GDM1 (cell line): ENCODE results near the gene C6orf15.

Source experiments
- DNase-seq: peaks from one replicate; lab custom pipeline; 2025; lab: John Stamatoyannopoulos, UW

The C6orf15 gene

DNA sequence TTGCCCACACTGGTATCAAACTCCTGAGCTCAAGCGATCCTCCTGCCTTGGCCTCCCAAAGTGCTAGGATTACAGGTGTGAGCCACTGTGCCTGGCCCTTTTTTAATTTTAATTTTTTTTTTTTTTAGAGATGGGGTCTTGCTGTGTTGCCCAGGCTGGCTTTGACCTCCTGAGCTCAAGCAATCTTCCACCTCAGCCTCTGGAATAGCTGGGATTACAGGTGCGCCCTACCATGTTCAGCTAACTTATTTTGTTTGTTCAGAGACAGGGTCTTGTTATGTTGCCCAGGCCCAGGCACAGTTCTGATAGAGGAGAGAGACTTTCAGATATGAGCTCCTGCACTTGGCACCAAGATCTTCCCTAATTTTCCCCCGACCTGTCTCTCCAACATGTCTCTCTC, 18.4 kb upstream of the C6orf15 start:
- DNase-seq = no peak

DNA sequence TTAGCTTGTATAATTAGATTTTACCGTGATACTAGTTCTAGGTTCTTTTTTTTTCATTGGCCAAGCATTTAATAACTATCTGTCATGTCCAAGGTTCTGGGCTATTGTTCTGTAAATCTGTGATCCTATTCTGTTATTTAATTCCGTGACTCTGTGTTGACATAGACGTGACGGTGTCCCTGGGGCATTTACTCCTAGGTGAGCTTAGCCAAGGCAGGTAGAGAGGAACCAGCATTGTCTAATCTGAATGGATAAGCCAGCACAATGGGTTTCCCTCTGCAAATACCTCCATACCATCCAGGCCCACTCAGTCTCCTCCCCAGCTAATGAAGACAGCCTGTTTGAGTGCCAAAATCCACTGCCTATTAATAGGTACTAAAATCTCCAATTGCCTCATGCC, 16.8 kb upstream of the C6orf15 start:
- DNase-seq = no peak

DNA sequence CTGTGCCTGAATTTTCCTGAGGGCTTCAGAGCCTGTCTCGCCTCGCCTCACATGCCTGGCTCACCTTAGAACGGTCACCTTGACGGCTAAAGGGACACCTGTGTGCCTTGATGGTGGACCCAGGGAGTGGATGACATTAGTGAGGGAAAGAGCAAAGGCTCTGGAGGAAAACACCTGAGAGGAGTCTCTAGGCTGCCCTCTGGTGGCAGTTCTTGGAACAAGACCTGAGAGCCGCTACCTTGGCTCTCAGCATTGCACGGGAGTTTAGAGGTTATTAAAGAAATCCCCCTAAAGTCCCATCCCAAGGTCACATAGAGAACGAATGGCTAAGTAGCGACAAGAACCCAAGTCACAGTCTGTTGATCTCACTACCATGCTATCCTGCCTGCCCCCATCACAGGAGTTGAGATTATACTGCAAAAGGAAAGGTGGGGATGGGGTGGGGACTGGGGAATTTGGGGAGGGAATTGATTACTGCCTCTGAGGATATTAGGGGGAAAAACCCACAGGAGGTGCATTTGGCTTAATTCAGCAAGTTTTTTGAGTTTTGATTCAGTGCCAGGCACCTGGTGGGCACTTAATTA, 15.8 kb upstream of the C6orf15 start:
- no peak for DNase-seq

DNA sequence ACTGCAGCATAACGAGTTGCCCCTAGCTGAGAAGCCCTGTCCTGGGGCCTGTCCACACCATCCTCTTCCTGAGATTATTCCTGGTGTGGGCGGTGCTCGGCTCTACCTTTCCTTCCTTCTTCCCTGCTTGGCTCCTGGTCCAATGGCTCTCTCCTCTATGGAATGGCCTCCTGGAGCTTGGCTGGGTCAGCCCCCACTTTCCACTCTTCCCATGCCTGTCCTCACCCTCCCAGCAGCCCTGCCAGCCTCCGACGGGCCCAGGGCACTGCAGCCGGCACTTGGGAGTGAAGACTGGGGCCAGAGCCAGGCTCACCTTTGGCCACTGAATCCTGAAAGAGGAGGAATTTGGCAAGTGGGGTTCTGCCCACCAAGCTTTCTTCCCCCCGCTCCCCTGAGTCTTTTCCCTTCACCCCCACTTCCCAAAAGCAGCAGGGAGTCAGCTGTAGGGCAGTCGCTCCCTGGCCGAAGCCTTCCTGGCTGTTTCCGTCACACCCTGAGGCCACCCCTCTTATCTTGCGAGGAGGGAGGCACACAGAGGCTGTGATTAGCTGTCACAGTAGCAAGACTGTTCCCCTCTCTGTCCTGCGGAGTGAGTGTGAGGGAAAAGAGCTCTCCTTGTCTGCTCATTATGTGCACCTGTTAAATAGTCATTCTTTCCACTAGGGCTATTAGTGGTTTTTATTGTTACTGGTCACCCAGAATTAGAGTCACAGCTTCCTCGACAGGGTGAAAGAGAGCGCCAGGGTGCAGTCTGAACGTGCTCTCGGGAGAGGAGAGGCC, 14.2 kb upstream of the C6orf15 start:
- no peak for DNase-seq

DNA sequence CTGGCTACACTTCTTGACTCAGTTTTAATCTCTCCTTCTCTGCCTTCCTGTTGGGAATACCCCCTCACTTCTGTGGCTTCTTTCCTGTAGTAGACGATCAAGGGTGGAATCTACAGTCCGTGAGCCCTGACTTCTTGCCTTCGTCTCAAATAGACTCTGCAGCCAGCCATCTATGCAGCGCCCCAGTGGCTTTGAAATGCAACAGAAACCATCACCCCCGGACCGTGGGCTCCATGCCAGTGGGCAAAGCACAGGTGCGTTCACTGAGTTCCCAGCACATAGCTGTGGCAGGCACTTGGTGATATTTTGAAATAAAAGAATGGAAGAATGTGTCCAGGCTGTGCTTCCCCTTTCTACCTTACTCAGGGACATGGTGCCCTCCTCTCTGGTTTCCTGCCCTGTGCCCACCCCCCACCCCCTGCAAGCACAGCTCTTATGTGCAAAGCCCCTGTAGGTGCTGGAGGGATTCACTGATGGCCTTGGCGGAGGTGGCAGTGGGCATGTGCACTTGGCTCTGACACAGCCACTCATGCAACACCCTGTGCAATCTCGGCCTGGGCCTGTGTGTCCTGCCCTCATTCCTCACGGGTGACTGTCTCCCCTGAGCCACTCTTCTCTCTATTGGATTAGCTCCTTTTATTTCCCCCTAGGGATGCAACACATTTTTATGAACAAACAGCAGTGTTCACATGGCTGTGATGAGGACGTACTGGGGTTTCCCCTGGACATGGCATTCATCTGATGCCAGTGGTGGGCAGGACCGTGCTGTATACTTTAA, 13.4 kb upstream of the C6orf15 start:
- peak; percentile 8 for DNase-seq

DNA sequence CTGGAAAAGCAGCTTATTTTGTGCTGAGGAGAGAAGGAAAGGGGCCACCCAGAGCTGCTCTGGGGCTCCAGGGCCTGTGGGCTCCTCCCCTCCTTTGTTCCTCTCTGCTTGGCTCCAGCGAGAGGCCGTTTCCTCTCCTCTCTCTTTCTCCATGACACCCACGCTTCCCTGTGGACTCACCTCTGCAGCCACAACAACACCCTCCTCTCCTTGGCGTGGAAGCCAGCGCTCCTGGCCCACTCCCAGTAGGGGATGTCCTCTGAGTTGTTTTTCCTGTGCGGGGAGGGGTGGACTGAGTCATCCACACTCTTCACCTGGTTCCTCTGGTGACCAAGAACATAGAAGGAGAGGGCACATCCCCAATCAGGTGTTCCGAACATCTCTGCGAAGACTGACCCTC, 12.8 kb upstream of the C6orf15 start:
- no peak for DNase-seq

DNA sequence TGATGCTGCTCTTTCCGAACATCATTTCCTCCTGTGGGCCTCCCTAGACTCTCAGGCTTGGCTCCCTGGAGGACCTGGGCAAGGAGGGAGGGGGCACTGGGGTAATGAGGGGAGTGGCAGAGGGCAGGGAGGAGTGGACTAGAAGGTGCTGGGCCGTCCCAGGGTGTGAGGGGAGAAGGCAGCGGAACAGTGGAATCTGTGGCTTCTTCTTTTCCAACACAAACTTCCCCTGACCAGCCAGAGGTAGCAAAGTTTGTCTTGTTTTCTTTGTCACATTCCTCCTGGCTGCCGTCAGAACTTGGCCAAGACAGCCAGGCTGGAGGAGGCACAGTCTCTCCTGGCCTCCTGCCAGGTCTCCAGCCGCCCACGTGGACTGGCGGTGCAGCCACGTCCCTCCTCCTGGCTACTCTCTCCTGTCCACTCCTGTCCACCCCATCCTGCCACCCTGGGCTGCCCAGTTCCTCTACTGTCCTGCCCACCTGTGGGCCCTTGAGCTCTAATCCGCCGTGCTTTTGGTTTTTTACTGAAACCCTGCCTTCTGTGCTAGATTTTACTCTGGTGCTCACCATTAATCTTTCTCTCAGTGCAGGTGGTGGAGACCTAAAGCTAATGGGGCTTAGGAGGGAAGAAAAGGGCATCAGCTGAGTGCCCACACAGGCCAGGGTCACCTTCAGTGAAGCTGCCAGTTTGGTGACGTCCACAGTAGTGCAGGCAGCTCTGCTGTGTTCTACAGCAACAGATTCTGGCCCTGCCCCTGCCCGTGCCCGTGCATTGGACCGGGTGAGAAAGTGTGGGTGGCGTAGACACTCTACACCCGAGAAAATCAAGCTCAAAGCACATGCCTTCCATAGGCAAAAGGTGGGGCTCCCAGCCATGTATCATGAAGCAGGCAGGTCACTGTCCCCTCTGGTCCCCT, 10.7 kb upstream of the C6orf15 start:
- DNase-seq = no peak

DNA sequence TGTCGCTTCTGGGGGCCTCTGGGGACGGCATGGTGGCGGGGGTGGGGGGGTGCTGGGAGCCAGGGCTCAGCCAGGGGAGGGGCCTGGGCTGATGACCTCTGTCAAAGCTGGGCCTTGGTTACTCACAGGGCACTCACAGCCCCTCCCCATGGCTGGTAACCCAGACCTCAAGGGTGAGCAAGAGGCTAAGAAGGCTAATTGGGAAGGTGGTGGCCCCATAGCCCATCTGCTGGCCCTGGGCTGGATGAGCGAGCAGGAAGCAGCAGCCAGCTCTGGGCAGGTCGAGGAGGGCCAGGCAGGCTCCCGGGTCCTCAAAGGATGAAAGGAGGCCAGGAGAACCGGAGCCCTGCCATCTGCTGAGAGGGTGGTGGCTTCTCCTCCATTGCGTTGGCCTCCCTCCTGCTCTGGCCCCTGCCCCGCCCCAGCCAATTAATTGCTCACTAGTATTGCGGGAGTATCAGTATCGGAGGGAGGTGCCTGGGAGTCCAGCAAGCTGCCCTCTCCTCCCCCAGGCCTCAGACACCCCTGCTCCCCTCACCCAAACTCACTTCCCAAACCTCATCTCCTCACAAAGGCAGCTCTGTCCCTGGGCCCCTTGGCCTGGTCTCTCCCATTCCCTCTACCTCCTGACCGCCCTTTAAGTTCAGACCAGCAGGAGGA, 8.9 kb upstream of the C6orf15 start:
- no peak for DNase-seq

DNA sequence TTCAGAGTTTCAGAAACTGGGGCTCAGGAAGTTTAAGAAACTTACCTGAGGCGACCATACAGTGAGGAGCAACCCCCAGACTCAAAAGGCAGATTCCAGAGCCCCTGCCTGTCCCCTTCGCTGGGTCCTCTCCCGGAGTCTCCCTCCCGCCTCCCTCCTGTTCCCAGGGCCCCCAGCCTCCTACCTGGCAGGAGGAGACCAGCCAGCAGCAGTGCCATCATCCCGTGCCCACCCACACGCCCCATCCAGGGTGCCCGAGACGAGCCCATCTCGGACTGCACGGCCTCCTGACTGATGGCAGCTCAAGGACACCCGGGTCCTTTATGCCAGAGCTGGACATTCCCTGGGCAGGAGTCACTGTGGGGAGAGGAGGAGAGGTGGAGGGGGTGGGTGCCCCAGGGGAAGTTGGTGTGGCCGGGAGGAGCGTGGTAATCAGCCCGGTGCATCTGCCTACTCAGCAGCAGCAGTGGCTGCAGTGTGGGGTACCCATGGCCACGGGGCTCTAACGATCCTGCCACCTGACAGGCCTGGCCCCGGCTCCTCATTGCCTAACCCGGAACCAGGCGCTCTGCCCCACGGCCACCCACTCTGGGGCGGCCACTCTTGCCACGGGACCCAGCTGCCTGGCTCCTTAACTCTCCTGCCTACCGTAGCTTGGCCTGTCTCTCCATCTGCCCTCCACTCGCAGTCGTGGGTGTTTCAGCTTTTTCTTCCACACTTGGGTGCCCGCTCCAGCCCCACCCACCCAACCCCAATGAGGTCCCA, 8.0 kb upstream of the C6orf15 start, which contains the start of gene CDSN:
TSS of gene CDSN (minus strand) at position 296 of the 765 bp plus-strand sequence. CDS start at position 269, 27 bp downstream.
- DNase-seq = no peak

DNA sequence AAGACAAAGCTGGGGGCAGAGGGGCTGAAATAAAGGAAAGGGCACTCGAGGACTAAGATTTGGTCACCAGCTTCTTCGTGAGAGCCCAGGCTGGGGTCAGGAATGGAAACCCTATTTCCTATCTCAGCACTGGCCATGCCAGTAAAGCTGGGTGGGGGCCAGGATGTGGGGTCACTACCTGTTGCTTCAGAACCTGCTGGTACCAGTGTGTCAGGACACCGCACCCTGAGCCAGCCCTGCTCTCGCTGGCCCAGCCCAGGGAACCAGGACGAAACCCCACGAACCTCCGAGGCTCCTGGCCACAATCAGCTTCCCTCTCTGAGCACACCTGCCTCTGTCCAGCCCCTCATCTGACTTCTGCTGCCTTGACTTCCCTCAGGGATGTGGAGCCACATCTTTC, 5.8 kb upstream of the C6orf15 start:
- no peak for DNase-seq

DNA sequence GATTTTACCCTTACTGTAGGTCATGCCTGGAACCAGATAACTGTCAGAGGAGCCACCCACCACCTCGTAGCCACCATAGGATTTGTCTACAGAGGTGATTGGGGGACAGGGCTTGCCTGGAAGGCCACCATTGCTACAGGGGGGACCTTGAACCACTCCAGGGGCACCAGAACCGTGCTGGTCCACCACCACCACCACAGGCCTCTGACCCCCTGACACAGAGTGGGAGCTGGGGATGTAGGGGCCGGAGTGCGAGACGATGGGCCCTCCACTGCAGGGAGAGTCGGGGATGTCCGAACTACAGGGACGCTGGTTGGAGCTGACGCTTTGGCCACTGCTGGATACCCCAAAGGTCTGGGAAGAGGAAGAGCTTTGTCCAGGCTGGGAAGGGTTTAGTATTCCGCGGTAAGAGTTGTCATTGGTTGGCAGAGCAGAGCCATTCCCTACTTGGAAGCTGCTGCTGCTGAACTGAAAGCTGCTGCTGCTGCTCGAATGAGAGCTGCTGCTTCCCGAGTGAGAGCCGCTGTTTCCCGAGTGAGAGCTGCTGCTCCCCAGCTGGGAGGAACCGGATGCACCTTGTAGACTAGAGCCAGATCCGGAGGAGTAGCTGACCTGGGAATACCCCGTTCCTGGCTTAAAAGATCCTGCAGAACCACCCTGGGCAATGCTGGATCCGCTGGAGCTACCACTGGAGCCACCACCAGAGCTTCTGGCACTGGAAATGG, 4.4 kb upstream of the C6orf15 start:
- DNase-seq = no peak

DNA sequence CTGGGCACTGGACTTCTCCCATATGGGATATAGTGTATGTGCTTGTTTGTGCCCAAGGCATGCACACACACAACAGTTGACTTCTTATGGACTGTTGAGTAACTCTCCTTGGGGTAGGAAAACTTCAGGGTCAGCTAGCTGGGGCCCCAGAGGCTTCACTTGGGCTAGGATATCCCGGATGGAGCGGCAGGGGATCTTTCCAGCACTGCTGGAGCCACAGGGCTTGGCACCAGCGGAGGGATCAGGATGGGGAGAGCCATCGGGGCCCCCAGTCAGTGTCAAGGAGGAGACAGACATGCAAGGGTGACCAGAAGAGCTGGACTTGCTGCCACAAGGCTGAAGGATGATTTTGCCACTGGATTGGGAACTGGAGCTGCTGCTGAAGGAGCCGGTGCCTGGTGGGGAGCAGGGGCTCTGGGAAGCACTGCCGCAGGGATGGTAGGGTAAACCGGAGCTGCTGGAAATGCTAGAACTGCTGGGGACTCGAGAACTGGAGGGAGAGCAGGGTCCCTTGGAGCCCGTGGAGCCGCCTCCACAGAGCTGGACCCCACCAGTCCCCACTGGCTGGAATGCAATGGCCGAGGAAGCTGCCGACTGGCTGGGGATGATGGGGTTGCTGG, 3.7 kb upstream of the C6orf15 start:
- no peak for DNase-seq

DNA sequence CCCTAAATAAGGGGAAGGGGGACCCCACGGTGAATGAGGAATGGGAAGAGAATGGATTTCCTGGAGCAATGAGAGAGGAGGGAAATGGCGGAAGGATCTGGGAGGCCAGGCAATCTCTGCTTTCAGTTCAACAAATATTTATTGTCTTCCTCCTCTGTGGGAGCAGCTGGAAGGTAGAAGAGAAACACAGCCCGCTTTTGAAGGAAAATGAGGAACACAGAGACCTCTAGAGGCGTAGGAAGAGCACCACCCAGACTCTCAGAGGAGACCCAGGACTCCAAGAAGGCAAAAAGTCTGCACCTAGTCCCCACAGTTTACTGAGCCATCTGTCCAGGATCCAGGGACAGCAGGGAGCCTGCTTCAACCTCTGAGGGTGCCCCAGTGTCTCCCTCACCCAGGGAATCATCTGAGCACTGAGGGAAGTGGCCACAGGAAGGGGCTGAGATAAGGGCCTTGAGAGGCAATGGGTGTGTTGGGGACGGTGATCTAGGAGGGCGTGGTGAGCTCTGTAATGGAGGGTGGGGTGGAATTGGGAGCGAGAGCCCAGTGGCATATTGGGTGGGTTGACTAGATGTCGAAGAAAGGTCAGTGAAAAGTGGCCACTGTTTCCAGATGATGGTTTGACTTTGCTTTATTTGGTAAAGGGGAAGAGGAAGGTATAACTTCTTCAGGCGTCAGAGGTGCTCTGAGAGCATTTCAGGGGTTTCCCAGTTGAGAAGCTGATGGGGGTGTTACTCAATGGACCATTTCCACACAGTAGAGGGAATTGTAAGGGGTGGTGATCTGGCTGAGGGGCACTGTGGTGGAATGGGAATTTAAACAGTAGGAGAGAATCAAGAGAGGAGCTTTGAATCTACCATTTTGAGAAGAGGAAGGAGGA, 2.8 kb upstream of the C6orf15 start:
- no peak for DNase-seq

DNA sequence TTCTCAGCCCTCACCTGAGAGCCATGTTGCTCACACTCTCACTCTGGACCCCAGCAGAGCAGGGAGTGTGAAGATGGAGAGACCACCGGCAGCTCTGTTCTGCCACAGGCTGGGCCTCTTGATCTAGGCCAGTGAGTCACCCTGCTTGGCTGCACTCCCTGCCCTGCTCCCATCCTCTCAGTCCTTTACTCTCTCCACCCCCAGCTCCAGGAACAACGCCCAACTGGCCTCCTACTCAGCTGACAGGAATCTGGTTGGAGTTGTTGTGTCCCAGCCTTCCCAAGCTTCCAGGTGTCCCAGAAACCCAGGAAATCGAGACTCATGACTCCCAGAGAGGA, 2.1 kb upstream of the C6orf15 start, which contains the start of gene PSORS1C1:
TSS of gene PSORS1C1 (plus strand) at position 260 of the 338 bp plus-strand sequence. CDS start 14,833 bp downstream, outside the sequence.
- no peak for DNase-seq

DNA sequence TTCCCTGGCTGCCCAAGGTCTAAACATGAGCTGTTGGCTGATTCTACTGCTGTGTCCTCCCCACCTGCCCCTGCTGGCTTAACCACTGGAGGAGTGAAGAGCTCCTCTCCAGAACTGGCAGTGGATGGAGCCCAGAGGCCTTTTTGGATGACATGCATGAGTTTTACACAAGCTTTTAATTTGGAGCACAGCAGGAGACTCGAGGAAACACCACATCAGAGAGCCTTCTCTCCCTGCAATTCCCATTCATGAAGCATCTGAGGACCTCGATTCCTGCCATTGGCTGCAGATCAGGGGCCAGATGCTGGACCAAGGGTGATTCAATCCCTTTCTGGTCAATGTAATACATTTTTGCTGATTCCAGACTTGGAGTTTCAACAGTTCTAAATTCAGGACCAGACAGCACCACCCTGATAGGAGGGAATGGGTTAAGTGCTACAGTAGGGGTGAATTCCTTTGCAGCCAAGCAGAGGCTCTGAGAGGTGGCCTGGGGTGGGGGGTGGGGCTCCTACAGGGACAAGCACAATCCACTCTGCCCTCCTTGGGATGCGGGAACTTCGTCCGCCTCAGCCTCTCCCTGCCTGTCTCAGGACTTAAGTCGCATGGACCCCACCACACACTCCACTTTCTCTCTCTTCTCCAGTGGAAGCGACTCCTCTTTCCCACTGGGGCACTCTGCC, 1.6 kb upstream of the C6orf15 start:
- no peak for DNase-seq

DNA sequence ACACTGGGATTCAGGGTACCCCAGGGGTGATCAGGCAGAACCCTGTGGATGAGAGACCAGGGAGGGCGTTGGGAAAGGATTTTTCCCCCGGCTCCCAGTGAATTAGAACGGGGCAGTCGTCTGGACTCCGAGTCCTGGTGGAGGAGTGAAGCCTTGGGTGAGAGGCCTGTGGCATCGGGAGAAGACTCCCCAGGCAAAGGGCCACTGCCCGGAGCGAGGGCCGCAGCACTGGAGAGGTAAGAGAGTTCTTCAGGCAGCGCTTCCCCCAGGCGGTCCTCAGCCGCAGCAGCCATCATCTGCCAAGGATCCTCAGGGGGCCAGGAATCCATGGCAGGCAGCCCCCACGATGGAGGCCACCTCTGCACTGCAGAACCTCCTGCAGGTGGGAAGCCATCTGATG, 663 bp downstream of the C6orf15 start:
- no peak for DNase-seq

DNA sequence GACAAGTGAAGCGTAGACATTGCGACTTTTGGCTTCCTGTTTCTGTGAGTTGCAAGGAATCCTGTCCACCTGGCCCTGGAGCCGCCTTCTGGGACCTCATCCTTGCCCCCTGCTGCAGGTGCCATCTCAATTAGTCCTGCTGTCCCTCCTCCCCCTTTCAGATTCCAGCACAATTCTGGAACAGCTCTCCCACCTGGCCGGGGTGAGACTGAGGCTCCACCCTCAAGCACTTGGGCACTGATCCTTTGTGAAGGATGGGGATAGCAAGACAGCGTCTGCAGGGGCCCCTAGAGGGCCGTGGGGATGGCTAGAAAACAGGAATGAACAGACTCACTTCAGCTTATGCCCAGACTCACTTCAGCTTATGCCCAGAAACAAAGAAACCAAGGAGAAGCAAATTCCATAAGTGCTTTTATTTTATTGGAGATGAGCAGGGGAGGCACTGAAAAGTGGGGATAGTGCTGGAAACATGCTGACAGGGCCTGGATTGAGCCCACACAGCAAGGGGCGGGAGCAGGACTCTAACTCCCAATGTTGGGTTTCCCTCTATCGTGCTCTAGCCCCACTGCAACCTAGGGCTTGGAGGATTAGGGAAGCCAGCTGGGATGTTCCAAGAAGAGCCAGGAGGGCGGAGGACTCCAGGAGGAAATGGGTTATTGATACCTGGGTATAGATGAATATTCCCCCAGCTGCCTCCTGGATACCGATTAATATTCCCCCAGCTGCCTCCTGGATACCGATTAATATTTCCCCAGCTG, 1.4 kb downstream of the C6orf15 start:
- DNase-seq = no peak
